Motor neuron (in vitro differentiated cells): ENCODE measurements around the gene CARD11. TPM values are rescaled to one million over a fixed set of nuclear protein-coding genes. Genes with fewer than 3 reads are reported as not detected.
A peak's percentile ranks its signal among the peaks of the same experiment; 100 is the strongest.

Source experiments
- ATAC-seq, 8 experiments: fragments of 200-7000 bp; cut with Tn5 transposase; replicated peaks in 6 of 8; 2 replicates each; pipeline ENCODE4 v1.8.0; 2021; ENCODE audit warnings: mild to moderate bottlenecking in 8 of 8, moderate library complexity in 8 of 8
- H3K27ac ChIP-seq, 2 donors: fragments of 250-450 bp; sonication (Bioruptor Pico); 2 replicates each; pipeline ENCODE4 v1.9.0; 2021; ENCODE audit warnings: antibody characterized with exemption in 2 of 2, mild to moderate bottlenecking in 2 of 2, moderate library complexity in 1 of 2
- H3K4me1 ChIP-seq, 2 donors: fragments of 250-450 bp; sonication (Bioruptor Pico); replicated peaks in 1 of 2; 2 replicates each; pipeline ENCODE4 v1.6.1; 2021; ENCODE audit warnings: antibody characterized with exemption in 2 of 2, mild to moderate bottlenecking in 2 of 2, moderate library complexity in 1 of 2
- H3K4me3 ChIP-seq, 5 donors: fragments of 250-450 bp; sonication (Bioruptor Pico); 2 replicates each; pipeline ENCODE4 v1.9.0; 2021; ENCODE audit warnings: antibody characterized with exemption in 5 of 5, mild to moderate bottlenecking in 5 of 5, moderate library complexity in 4 of 5
- WGBS, 10 experiments: fragments of 450-650 bp; shearing (Covaris generic); methylation state at CpG; one replicate each; pipeline ENCODE4 v1.0.0; 2022; 5-methylcytosine and 5-hydroxymethylcytosine counted together
- in situ Hi-C, 9 experiments: fragments of 400-800 bp; cut with MboI; loops; one replicate each; pipeline ENCODE4 v1.15.0; 2021; ENCODE audit warnings: low sequenced_read_pairs in 9 of 9, low pct_unique_long_range_greater_than_20kb in 2 of 9; ENCODE audit not compliant: unreplicated experiment in 9 of 9
- total RNA-seq, 8 experiments: library from RNA; unstranded; fragments of 300-600 nt; gene quantifications; 2 replicates each; pipeline versions ENCODE4 v1.2.3 to v1.2.4, GENCODE V29; 2022

The CARD11 gene
- total RNA-seq, 8 experiments from 2014 or later, result 0.05 to 0.91 (median 0.17) TPM; not detected in 2

- ATAC-seq, result no peak
- Histone ChIP-seq H3K4me3 (no peak overlapping the region), H3K27ac (no peak overlapping the region), H3K4me1 (peaks cover 8 to 11% of the 10 kb centered on the region in 2 donors)
- in situ Hi-C loops, result no loop called here
These were observed 93.1 kb downstream of the CARD11 start for GRCh38 chr7:2950578-2950977.

GRCh38 chr7:2948749-2949148 is 94.9 kb downstream of the CARD11 start:
- ATAC-seq, result peak in 3 of 8 experiments; percentile 46 to 70 (median 67)
- H3K4me1 ChIP-seq, result peaks cover 6 to 8% of the 10 kb centered on the region in 2 donors
- H3K4me3 ChIP-seq, result no peak overlapping the region
- WGBS, 10 experiments, result 0 to 88% (median 38%) methylated on average over 1 to 2 of the region's 2 CpGs; no CpG with 5 or more reads in 1 of the 10 experiments
- in situ Hi-C loops, result no loop called here
- H3K27ac ChIP-seq, result no peak overlapping the region

GRCh38 chr7:2947058-2947780 is 96.4 kb downstream of the CARD11 start:
- WGBS, 10 experiments, result 0 to 100% (median 90%) methylated on average over 1 to 11 of the region's 12 CpGs; no CpG with 5 or more reads in 1 of the 10 experiments
- no peak for ATAC-seq
- Histone ChIP-seq H3K4me1 (no peaks in the 10 kb centered on the region), H3K27ac (no peak overlapping the region), H3K4me3 (no peak overlapping the region)
- in situ Hi-C loops, result no loop called here

GRCh38 chr7:2945171-2945570 is 98.5 kb downstream of the CARD11 start:
- WGBS, 10 experiments, result 32 to 96% (median 83%) methylated on average over 1 to 4 of the region's 4 CpGs; no CpG with 5 or more reads in 3 of the 10 experiments
- no peak for ATAC-seq
- H3K27ac ChIP-seq, result no peak overlapping the region
- in situ Hi-C loops, result no loop called here
- no peaks in the 10 kb centered on the region for H3K4me1 ChIP-seq
- H3K4me3 ChIP-seq, result no peak overlapping the region

- in situ Hi-C loops, result no loop called here
- no peak for ATAC-seq
- no peak overlapping the region for H3K27ac ChIP-seq
- 0 to 89% (median 63%) methylated on average over 1 to 5 of the region's 5 CpGs; no CpG with 5 or more reads in 1 of the 10 experiments for WGBS, 10 experiments
- H3K4me1 ChIP-seq, result no peaks in the 10 kb centered on the region
- no peak overlapping the region for H3K4me3 ChIP-seq
These were observed 98.9 kb downstream of the CARD11 start for GRCh38 chr7:2944739-2945138.

- Histone ChIP-seq H3K4me3 (no peak overlapping the region), H3K4me1 (no peaks in the 10 kb centered on the region), H3K27ac (no peak overlapping the region)
- in situ Hi-C loops, result no loop called here
- 49 to 100% (median 89%) methylated on average over 1 to 25 of the region's 35 CpGs; no CpG with 5 or more reads in 1 of the 10 experiments for WGBS, 10 experiments
- ATAC-seq, result no peak
These were observed 99.6 kb downstream of the CARD11 start for GRCh38 chr7:2943851-2944601.

GRCh38 chr7:2941216-2941859 is 102.3 kb downstream of the CARD11 start:
- peak in 1 of 8 experiments; percentile 24 for ATAC-seq
- in situ Hi-C loops, result no loop called here
- peaks cover 15 to 18% of the 10 kb centered on the region in 2 donors for H3K4me1 ChIP-seq
- WGBS, 10 experiments, result 0 to 94% (median 55%) methylated on average over 1 to 8 of the region's 12 CpGs; no CpG with 5 or more reads in 2 of the 10 experiments
- no peak overlapping the region for H3K4me3 ChIP-seq
- H3K27ac ChIP-seq, result no peak overlapping the region

- in situ Hi-C loops, result no loop called here
- no peak for ATAC-seq
- H3K27ac ChIP-seq, result no peak overlapping the region
- H3K4me3 ChIP-seq, result no peak overlapping the region
- H3K4me1 ChIP-seq, result peaks cover 15 to 18% of the 10 kb centered on the region in 2 donors
These were observed 103.2 kb downstream of the CARD11 start for GRCh38 chr7:2940466-2940865.

- H3K4me1 ChIP-seq, result peaks cover 15 to 18% of the 10 kb centered on the region in 2 donors
- in situ Hi-C loops, result no loop called here
- no peak overlapping the region for H3K4me3 ChIP-seq
- WGBS, 10 experiments, result 0 to 100% (median 80%) methylated on average over 1 to 5 of the region's 13 CpGs; no CpG with 5 or more reads in 3 of the 10 experiments
- no peak overlapping the region for H3K27ac ChIP-seq
- ATAC-seq, result no peak
These were observed 104.3 kb downstream of the CARD11 start for GRCh38 chr7:2939193-2939885.

- Histone ChIP-seq H3K27ac (peak overlapping the region in 1 of 2 donors; percentile 66), H3K4me3 (no peak overlapping the region), H3K4me1 (peaks cover 15 to 18% of the 10 kb centered on the region in 2 donors)
- WGBS, 10 experiments, result 48 to 88% (median 73%) methylated on average over 1 to 5 of the region's 19 CpGs; no CpG with 5 or more reads in 5 of the 10 experiments
- in situ Hi-C loops, result no loop called here
- peak in 1 of 8 experiments; percentile 6 for ATAC-seq
These were observed 105.0 kb downstream of the CARD11 start for GRCh38 chr7:2938514-2939192.

GRCh38 chr7:2937701-2938513 is 105.8 kb downstream of the CARD11 start:
- peak overlapping the region in 1 of 2 donors; percentile 66 for H3K27ac ChIP-seq
- 44 to 100% (median 87%) methylated on average over 1 to 13 of the region's 19 CpGs for WGBS, 10 experiments

More at GRCh38 chr7:2937701-2938513, 105.8 kb downstream of the CARD11 start:
- Histone ChIP-seq H3K4me1 (peaks cover 17 to 20% of the 10 kb centered on the region in 2 donors), H3K4me3 (no peak overlapping the region)
- in situ Hi-C loops, result no loop called here
- peak in 3 of 8 experiments; percentile 58 to 83 (median 66) for ATAC-seq
